Astrocyte (in vitro differentiated cells and primary cell): ENCODE results near the gene DDIT4L.

Experiments used
- EZH2 ChIP-seq: IDR thresholded peaks from 2 replicates; pipeline ENCODE4 v1.6.1; 2012; ENCODE audit warnings: mild to moderate bottlenecking, low read length, inconsistent platforms; ENCODE audit not compliant: insufficient read depth
- TF ChIP-seq, protein P1 (sequence below): IDR thresholded peaks from 2 replicates; pipeline ENCODE4 v1.5.1; 2011; ENCODE audit warnings: low read depth, mild to moderate bottlenecking, inconsistent platforms, low read length, moderate library complexity; ENCODE audit not compliant: insufficient read depth

DNA sequence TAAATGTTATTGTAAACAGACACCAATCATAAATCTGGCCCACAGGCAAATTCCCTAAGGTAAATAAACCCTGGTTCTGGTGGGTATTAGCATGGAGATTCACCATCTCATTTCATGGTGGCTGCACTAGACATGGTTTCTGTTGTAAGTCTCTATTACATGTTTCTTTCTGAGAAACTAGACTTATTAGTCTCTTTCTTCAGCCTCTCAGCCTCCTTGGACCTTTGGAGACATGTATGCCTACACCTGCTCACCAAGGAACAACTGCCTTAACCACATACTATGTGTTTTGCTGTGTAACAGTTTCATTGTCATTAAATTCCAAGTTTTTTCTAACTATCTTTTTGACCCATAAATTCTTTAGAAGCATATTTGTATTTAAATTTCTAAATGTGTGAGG is 13.1 kb downstream of the DDIT4L start:
- TF ChIP-seq EZH2 = no peak
- TF ChIP-seq, protein P1, sequence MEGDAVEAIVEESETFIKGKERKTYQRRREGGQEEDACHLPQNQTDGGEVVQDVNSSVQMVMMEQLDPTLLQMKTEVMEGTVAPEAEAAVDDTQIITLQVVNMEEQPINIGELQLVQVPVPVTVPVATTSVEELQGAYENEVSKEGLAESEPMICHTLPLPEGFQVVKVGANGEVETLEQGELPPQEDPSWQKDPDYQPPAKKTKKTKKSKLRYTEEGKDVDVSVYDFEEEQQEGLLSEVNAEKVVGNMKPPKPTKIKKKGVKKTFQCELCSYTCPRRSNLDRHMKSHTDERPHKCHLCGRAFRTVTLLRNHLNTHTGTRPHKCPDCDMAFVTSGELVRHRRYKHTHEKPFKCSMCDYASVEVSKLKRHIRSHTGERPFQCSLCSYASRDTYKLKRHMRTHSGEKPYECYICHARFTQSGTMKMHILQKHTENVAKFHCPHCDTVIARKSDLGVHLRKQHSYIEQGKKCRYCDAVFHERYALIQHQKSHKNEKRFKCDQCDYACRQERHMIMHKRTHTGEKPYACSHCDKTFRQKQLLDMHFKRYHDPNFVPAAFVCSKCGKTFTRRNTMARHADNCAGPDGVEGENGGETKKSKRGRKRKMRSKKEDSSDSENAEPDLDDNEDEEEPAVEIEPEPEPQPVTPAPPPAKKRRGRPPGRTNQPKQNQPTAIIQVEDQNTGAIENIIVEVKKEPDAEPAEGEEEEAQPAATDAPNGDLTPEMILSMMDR = no peak
